ENCODE measurements around the gene SEM1.
"Not testable (repeated sequence)": the region's sequence is repeated elsewhere in the genome, so short reads cannot be mapped to it uniquely, and the experiment has no call there.

SEM1 gene

DNA sequence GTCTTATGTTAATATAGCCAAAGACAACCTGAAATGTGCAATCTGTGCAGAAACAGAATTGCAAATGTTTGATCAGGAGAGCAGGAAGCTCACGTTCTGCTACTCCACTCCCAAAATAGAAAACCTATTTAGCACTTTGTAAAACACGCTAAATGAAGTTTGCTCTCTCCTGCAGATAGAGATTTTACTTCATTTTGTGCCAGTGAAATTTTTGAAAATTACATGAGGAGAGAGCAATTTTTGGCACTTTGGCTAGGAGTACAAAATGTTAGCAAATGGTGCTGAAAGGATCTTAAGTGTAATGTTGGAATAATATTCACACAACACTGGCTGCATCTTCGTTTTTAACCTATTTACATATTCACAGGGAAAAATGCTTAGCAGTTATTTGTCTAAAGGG lies 61.9 kb downstream of the SEM1 start:
- ATAC-seq: no peak

DNA sequence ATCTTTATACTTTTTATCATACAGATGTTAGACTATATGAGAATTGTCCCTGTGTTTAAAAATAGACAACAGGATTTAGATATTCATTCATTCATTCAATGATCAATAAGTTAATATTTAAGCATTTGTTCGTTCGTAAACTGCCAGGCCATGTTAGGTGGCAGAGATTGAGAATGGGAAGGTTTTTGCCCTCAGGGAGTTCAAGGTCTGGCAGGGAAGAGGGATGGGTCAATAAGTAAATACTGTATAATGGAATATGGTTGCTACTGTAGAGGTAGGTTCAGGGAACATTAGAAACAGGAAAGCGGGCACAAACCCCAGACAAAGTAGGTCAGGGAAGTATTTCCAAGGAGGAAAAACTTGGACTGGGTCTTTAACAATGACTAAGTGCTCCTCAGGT lies 64.6 kb downstream of the SEM1 start:
- TF ChIP-seq, protein P1, sequence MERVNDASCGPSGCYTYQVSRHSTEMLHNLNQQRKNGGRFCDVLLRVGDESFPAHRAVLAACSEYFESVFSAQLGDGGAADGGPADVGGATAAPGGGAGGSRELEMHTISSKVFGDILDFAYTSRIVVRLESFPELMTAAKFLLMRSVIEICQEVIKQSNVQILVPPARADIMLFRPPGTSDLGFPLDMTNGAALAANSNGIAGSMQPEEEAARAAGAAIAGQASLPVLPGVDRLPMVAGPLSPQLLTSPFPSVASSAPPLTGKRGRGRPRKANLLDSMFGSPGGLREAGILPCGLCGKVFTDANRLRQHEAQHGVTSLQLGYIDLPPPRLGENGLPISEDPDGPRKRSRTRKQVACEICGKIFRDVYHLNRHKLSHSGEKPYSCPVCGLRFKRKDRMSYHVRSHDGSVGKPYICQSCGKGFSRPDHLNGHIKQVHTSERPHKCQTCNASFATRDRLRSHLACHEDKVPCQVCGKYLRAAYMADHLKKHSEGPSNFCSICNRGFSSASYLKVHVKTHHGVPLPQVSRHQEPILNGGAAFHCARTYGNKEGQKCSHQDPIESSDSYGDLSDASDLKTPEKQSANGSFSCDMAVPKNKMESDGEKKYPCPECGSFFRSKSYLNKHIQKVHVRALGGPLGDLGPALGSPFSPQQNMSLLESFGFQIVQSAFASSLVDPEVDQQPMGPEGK (CRISPR knock-in tag; IDR thresholded peaks at IDR 0.05; ENCODE audit: borderline replicate concordance): no peak
- TF ChIP-seq ESRRG (CRISPR knock-in tag; IDR thresholded peaks at IDR 0.05): no peak
- TF ChIP-seq ISL1 (CRISPR knock-in tag; IDR thresholded peaks at IDR 0.05): no peak
- no peak for TF ChIP-seq OSR1 (CRISPR knock-in tag; IDR thresholded peaks at IDR 0.05)
- TF ChIP-seq ARNTL (CRISPR knock-in tag; IDR thresholded peaks at IDR 0.05; ENCODE audit: borderline replicate concordance, low read depth): no peak
- TF ChIP-seq ZNF70 (CRISPR knock-in tag; IDR thresholded peaks at IDR 0.05): no peak
- no peak for TF ChIP-seq ZNF8 (CRISPR knock-in tag; IDR thresholded peaks at IDR 0.05)
- TF ChIP-seq ZFP3 (CRISPR knock-in tag; IDR thresholded peaks at IDR 0.05): no peak
- ATAC-seq: no peak

More for the DNA sequence above, 61.9 kb downstream of the SEM1 start:
- TF ChIP-seq BACH2 (CRISPR knock-in tag; IDR thresholded peaks at IDR 0.05; ENCODE audit: borderline replicate concordance) (no peak), TOX (CRISPR knock-in tag; IDR thresholded peaks at IDR 0.05; ENCODE audit: borderline replicate concordance) (no peak), ARNTL (CRISPR knock-in tag; IDR thresholded peaks at IDR 0.05; ENCODE audit: borderline replicate concordance, low read depth) (no peak), ESRRG (CRISPR knock-in tag; IDR thresholded peaks at IDR 0.05) (no peak), ZFP30 (CRISPR knock-in tag; IDR thresholded peaks at IDR 0.05) (no peak), RARB (CRISPR knock-in tag; IDR thresholded peaks at IDR 0.05) (no peak), ZNF70 (CRISPR knock-in tag; IDR thresholded peaks at IDR 0.05) (no peak), ISL1 (CRISPR knock-in tag; IDR thresholded peaks at IDR 0.05) (no peak), SNAI2 (CRISPR knock-in tag; IDR thresholded peaks at IDR 0.05) (no peak), CSDC2 (CRISPR knock-in tag; IDR thresholded peaks at IDR 0.05) (no peak)
- TF ChIP-seq, protein P2, sequence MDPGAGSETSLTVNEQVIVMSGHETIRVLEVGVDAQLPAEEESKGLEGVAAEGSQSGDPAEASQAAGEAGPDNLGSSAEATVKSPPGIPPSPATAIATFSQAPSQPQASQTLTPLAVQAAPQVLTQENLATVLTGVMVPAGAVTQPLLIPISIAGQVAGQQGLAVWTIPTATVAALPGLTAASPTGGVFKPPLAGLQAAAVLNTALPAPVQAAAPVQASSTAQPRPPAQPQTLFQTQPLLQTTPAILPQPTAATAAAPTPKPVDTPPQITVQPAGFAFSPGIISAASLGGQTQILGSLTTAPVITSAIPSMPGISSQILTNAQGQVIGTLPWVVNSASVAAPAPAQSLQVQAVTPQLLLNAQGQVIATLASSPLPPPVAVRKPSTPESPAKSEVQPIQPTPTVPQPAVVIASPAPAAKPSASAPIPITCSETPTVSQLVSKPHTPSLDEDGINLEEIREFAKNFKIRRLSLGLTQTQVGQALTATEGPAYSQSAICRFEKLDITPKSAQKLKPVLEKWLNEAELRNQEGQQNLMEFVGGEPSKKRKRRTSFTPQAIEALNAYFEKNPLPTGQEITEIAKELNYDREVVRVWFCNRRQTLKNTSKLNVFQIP (CRISPR knock-in tag; IDR thresholded peaks at IDR 0.05; ENCODE audit: borderline replicate concordance, low read depth): no peak

DNA sequence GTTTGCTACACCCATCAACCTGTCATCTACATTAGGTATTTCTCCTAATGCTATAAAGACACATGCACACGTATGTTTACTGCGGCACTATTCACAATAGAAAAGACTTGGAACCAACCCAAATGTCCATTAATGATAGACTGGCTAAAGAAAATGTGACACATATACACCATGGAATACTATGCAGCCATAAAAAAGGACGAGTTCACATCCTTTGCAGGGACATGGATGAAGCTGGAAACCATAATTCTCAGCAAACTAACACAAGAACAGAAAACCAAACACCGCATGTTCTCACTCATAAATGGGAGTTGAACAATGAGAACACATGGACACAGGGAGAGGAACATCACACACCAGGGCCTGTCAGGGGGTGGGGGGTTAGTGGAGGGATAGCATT lies 66.2 kb downstream of the SEM1 start:
- ATAC-seq: not testable (repeated sequence)

DNA sequence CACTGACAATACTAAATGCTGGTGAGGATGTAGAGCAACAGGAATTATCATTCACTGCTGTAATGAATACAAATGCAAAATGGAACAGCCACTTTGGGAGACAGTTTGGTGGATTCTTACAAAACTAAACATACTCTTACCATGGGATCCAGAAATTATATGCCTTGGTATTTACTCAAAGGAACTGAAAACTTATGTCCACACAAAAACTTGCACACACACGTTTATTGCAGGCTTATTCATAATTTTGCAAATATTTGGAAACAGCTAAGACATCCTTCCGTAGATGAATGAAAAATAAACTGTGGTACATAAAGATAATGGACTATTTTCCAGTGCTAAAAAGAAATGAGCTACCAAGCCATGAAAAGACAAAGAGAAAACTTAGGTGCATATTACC lies 69.6 kb downstream of the SEM1 start:
- TF ChIP-seq ZNF565 (CRISPR knock-in tag; conservative IDR thresholded peaks at IDR 0.05; ENCODE audit: low read depth) (no peak), OSR1 (CRISPR knock-in tag; IDR thresholded peaks at IDR 0.05) (no peak), ESRRG (CRISPR knock-in tag; IDR thresholded peaks at IDR 0.05) (no peak), CSDC2 (CRISPR knock-in tag; IDR thresholded peaks at IDR 0.05) (no peak), ISL1 (CRISPR knock-in tag; IDR thresholded peaks at IDR 0.05) (no peak), ZFP3 (CRISPR knock-in tag; IDR thresholded peaks at IDR 0.05) (no peak), SNAI2 (CRISPR knock-in tag; IDR thresholded peaks at IDR 0.05) (no peak), ARNTL (CRISPR knock-in tag; IDR thresholded peaks at IDR 0.05; ENCODE audit: borderline replicate concordance, low read depth) (no peak), PPARA (CRISPR knock-in tag; IDR thresholded peaks at IDR 0.05; ENCODE audit: borderline replicate concordance) (no peak), BACH2 (CRISPR knock-in tag; IDR thresholded peaks at IDR 0.05; ENCODE audit: borderline replicate concordance) (no peak), ZNF8 (CRISPR knock-in tag; IDR thresholded peaks at IDR 0.05) (no peak), ZC3H10 (CRISPR knock-in tag; IDR thresholded peaks at IDR 0.05) (no peak)
- TF ChIP-seq, protein P3, sequence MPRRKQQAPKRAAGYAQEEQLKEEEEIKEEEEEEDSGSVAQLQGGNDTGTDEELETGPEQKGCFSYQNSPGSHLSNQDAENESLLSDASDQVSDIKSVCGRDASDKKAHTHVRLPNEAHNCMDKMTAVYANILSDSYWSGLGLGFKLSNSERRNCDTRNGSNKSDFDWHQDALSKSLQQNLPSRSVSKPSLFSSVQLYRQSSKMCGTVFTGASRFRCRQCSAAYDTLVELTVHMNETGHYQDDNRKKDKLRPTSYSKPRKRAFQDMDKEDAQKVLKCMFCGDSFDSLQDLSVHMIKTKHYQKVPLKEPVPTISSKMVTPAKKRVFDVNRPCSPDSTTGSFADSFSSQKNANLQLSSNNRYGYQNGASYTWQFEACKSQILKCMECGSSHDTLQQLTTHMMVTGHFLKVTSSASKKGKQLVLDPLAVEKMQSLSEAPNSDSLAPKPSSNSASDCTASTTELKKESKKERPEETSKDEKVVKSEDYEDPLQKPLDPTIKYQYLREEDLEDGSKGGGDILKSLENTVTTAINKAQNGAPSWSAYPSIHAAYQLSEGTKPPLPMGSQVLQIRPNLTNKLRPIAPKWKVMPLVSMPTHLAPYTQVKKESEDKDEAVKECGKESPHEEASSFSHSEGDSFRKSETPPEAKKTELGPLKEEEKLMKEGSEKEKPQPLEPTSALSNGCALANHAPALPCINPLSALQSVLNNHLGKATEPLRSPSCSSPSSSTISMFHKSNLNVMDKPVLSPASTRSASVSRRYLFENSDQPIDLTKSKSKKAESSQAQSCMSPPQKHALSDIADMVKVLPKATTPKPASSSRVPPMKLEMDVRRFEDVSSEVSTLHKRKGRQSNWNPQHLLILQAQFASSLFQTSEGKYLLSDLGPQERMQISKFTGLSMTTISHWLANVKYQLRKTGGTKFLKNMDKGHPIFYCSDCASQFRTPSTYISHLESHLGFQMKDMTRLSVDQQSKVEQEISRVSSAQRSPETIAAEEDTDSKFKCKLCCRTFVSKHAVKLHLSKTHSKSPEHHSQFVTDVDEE (CRISPR knock-in tag; IDR thresholded peaks at IDR 0.05): no peak
- TF ChIP-seq, protein P4, sequence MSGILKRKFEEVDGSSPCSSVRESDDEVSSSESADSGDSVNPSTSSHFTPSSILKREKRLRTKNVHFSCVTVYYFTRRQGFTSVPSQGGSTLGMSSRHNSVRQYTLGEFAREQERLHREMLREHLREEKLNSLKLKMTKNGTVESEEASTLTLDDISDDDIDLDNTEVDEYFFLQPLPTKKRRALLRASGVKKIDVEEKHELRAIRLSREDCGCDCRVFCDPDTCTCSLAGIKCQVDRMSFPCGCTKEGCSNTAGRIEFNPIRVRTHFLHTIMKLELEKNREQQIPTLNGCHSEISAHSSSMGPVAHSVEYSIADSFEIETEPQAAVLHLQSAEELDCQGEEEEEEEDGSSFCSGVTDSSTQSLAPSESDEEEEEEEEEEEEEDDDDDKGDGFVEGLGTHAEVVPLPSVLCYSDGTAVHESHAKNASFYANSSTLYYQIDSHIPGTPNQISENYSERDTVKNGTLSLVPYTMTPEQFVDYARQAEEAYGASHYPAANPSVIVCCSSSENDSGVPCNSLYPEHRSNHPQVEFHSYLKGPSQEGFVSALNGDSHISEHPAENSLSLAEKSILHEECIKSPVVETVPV (CRISPR knock-in tag; IDR thresholded peaks at IDR 0.05): no peak
- TF ChIP-seq, protein P1 (CRISPR knock-in tag; IDR thresholded peaks at IDR 0.05; ENCODE audit: borderline replicate concordance): no peak
- TF ChIP-seq, protein P5, sequence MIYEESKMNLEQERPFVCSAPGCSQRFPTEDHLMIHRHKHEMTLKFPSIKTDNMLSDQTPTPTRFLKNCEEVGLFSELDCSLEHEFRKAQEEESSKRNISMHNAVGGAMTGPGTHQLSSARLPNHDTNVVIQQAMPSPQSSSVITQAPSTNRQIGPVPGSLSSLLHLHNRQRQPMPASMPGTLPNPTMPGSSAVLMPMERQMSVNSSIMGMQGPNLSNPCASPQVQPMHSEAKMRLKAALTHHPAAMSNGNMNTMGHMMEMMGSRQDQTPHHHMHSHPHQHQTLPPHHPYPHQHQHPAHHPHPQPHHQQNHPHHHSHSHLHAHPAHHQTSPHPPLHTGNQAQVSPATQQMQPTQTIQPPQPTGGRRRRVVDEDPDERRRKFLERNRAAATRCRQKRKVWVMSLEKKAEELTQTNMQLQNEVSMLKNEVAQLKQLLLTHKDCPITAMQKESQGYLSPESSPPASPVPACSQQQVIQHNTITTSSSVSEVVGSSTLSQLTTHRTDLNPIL (CRISPR knock-in tag; IDR thresholded peaks at IDR 0.05; ENCODE audit: low read depth): no peak
- ATAC-seq: no peak
